Hepatocyte (in vitro differentiated cells): ENCODE results near the gene ARHGAP22. TPM values are rescaled to one million over a fixed set of nuclear protein-coding genes. Genes with fewer than 3 reads are reported as not detected.

Source experiments
- DNase-seq: peaks from one replicate; pipeline ENCODE4 v3.0.0-alpha.2; 2016; ENCODE audit warnings: low spot score
- H2AFZ ChIP-seq: fragments of 200-600 bp; sonication (generic); 2 replicates; pipeline ENCODE4 v1.6.0; 2016; ENCODE audit warnings: antibody characterized with exemption, mild to moderate bottlenecking
- H3K27ac ChIP-seq: fragments of 200-600 bp; sonication (generic); 2 replicates; pipeline ENCODE4 v1.5.1; 2016; ENCODE audit warnings: mild to moderate bottlenecking
- H3K27me3 ChIP-seq: fragments of 200-600 bp; sonication (generic); 2 replicates; pipeline ENCODE4 v1.6.1; 2016
- H3K36me3 ChIP-seq: fragments of 200-600 bp; sonication (generic); replicated peaks from 2 replicates; pipeline ENCODE4 v1.5.1; 2016; ENCODE audit warnings: low read depth; ENCODE audit not compliant: insufficient read depth
- H3K4me1 ChIP-seq: fragments of 200-600 bp; sonication (generic); 2 replicates; pipeline ENCODE4 v1.5.1; 2016; ENCODE audit warnings: mild to moderate bottlenecking, moderate library complexity; ENCODE audit not compliant: insufficient read depth
- H3K4me2 ChIP-seq: fragments of 200-600 bp; sonication (generic); 2 replicates; pipeline ENCODE4 v1.6.0; 2016
- H3K4me3 ChIP-seq: fragments of 200-600 bp; sonication (generic); 2 replicates; pipeline ENCODE4 v1.5.1; 2016; ENCODE audit warnings: mild to moderate bottlenecking
- H3K79me2 ChIP-seq: fragments of 200-600 bp; sonication (generic); 2 replicates; pipeline ENCODE4 v1.6.0; 2017; ENCODE audit warnings: mild to moderate bottlenecking
- H3K9me2 ChIP-seq: fragments of 200-600 bp; sonication (generic); replicated peaks from 2 replicates; pipeline ENCODE4 v1.6.0; 2017; ENCODE audit warnings: mild to moderate bottlenecking; ENCODE audit not compliant: insufficient read depth
- H3K9me3 ChIP-seq: fragments of 200-600 bp; sonication (generic); 2 replicates; pipeline ENCODE4 v1.5.1; 2016; ENCODE audit warnings: low read depth, mild to moderate bottlenecking
- H4K20me1 ChIP-seq: fragments of 200-600 bp; sonication (generic); 2 replicates; pipeline ENCODE4 v1.6.0; 2016; ENCODE audit warnings: mild to moderate bottlenecking; ENCODE audit not compliant: insufficient read depth, poor library complexity, severe bottlenecking
- EZH2 ChIP-seq: fragments of 200-600 bp; sonication (generic); IDR thresholded peaks from 2 replicates; pipeline ENCODE4 v1.6.1; 2016; ENCODE audit warnings: antibody characterized with exemption, mild to moderate bottlenecking, borderline replicate concordance
- EZH2phosphoT487 ChIP-seq: fragments of 200-600 bp; sonication (generic); IDR thresholded peaks from one replicate; pipeline ENCODE4 v1.6.1; 2018; ENCODE audit warnings: antibody characterized with exemption, mild to moderate bottlenecking, low read depth, moderate library complexity; ENCODE audit not compliant: unreplicated experiment, severe bottlenecking
- WGBS: methylation state at CpG from one replicate; pipeline ENCODE4 v1.1.6; 2016; ENCODE audit warnings: low lambda C conversion rate; ENCODE audit errors: missing lambda C conversion rate; 5-methylcytosine and 5-hydroxymethylcytosine counted together
- polyA plus RNA-seq: library from polyadenylated mRNA; unstranded; fragments of >200 nt; fragmentation: Nextera tagmentation; extraction: Ambion mirVana; gene quantifications from 2 replicates; pipeline ENCODE4 v1.2.1, GENCODE V29; 2016
- total RNA-seq: library from RNA; depleted of rRNA; stranded (reverse); fragments of >200 nt; gene quantifications from 2 replicates; pipeline ENCODE4 v1.2.3, GENCODE V29; 2014
- TF ChIP-seq, protein P1 (sequence below): fragments of 200-600 bp; sonication (generic); IDR thresholded peaks from 2 replicates; pipeline ENCODE4 v1.5.1; 2016; ENCODE audit warnings: antibody characterized with exemption, mild to moderate bottlenecking; ENCODE audit not compliant: poor library complexity

The ARHGAP22 gene
- total and polyA plus RNA-seq, 2 experiments from 2014 or later: 1.7 to 1.8 TPM

DNA sequence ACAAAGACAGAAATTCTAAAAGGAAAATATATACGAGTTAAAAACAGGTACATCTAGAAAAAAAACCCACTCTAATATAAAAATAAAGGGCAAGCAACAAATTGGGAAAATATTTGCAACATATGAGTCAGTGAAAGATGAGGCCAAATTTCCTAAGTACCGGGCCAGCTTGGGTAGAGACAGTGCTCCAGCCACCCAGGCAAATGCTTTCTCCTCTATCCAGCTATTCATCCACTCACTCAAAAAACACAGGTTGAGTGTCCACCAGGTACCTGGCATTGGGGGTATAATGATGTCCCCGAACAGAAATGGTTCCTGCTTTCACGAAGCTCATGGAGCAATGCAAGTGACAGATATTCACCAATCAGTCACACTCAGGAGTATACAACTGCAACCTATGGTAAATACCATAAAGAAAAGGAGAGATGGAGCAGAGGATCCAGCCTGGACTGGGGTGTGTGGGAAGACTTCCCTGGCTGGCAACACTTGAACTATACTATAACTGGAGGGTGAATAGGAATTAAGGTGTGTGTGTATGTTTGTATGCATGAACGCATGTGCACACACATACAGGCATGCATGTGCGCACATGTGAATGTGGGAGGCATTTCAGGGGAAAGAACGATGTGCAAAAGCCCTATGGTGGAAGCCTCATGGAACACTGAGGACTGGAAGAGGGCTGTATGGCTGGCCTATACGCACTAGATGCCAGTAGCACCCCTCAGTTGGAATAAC lies 2.3 kb downstream of the ARHGAP22 start:
- H3K27me3 ChIP-seq: peaks cover 21% of the 10 kb centered on the region

DNA sequence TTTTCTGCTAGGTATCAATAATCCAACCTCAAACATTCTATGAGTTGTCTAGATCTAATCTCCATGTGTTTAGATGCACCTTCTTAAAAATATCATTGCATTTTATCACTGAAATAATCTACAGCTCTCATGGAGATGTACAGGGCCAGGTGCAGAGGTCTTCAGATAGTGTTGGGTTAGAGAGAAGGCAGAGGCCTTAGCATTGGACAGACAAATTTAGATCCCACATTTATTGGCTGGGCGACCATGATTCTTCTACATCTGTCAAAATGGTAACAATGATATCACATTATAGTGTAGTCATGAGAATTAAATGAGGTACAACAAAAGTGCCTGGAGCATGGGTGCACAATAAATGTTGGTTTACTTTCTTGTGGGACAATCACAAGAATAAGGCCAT lies 3.1 kb downstream of the ARHGAP22 start:
- no peak for DNase-seq
- TF ChIP-seq EZH2phosphoT487 (no peak), EZH2 (no peak)
- TF ChIP-seq, protein P1, sequence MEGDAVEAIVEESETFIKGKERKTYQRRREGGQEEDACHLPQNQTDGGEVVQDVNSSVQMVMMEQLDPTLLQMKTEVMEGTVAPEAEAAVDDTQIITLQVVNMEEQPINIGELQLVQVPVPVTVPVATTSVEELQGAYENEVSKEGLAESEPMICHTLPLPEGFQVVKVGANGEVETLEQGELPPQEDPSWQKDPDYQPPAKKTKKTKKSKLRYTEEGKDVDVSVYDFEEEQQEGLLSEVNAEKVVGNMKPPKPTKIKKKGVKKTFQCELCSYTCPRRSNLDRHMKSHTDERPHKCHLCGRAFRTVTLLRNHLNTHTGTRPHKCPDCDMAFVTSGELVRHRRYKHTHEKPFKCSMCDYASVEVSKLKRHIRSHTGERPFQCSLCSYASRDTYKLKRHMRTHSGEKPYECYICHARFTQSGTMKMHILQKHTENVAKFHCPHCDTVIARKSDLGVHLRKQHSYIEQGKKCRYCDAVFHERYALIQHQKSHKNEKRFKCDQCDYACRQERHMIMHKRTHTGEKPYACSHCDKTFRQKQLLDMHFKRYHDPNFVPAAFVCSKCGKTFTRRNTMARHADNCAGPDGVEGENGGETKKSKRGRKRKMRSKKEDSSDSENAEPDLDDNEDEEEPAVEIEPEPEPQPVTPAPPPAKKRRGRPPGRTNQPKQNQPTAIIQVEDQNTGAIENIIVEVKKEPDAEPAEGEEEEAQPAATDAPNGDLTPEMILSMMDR: no peak
- H3K27ac ChIP-seq: no peak overlapping the region
- no peaks in the 10 kb centered on the region for H3K79me2 ChIP-seq
- no peaks in the 10 kb centered on the region for H3K9me3 ChIP-seq
- H3K36me3 ChIP-seq: no peaks in the 10 kb centered on the region
- no peaks in the 10 kb centered on the region for H3K9me2 ChIP-seq
- peaks cover 3% of the 10 kb centered on the region for H3K4me1 ChIP-seq
- no peak overlapping the region for H3K4me2 ChIP-seq
- peaks cover 21% of the 10 kb centered on the region for H3K27me3 ChIP-seq
- no peak overlapping the region for H3K4me3 ChIP-seq
- no peaks in the 10 kb centered on the region for H4K20me1 ChIP-seq
- WGBS: 91% methylated on average over 1 of the region's 1 CpG
- H2AFZ ChIP-seq: no peak overlapping the region

More for the DNA sequence above, 2.3 kb downstream of the ARHGAP22 start:
- DNase-seq: no peak
- no peaks in the 10 kb centered on the region for H3K9me3 ChIP-seq
- no peaks in the 10 kb centered on the region for H3K9me2 ChIP-seq
- H3K4me1 ChIP-seq: peaks cover 3% of the 10 kb centered on the region
- no peaks in the 10 kb centered on the region for H3K36me3 ChIP-seq
- WGBS: 94% methylated on average over 8 of the region's 8 CpGs
- H3K4me2 ChIP-seq: no peak overlapping the region
- H3K79me2 ChIP-seq: no peaks in the 10 kb centered on the region
- H3K4me3 ChIP-seq: no peak overlapping the region
- no peak overlapping the region for H3K27ac ChIP-seq
- no peaks in the 10 kb centered on the region for H4K20me1 ChIP-seq
- TF ChIP-seq EZH2phosphoT487 (no peak), EZH2 (no peak)
- TF ChIP-seq, protein P1: no peak
- H2AFZ ChIP-seq: no peak overlapping the region

DNA sequence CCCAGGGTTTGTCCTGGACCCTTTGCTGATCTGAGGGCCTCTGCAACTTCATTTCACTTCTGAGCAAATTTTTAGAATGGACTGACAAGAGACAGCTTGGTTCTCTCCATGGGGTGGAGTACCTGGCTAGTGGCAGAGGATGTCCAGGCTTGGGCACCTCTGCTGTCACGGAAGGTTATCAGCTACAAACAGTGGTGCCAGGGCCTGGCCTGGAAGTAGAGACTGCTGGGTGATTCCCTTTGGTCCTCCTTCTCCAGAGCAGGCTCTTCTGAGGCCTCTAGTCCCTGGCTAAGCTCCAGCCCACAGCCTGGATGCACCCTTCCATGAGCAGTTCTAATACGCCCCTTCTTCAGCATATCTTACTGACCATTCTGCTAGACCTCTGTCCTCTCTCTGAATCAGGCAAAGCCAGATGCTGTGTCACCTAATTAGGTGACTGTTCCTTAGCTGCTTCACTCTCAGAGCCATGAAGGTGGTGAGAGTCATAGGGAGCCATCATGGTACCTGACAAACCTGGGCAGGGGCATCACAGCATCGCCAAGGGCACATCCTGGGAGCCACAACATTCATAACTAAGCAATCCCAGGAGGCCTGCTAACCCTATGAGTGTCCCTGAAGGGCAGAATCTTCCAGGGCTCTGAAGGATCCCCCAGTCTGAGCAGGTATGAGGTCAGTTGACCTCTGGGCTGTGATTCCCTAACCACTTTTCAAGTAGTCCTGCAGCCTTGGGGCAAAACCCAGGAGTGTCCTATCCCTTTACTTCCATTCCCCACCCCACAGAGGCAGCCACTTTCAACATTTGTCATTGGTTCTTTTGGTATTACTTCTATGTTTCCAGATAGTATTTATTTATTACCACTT lies 4.0 kb downstream of the ARHGAP22 start:
- H3K4me2 ChIP-seq: no peak overlapping the region
- WGBS: 95% methylated on average over 3 of the region's 3 CpGs
- no peaks in the 10 kb centered on the region for H3K9me3 ChIP-seq
- H3K79me2 ChIP-seq: no peaks in the 10 kb centered on the region
- H3K9me2 ChIP-seq: no peaks in the 10 kb centered on the region
- peaks cover 3% of the 10 kb centered on the region for H3K4me1 ChIP-seq
- H3K4me3 ChIP-seq: no peak overlapping the region
- H3K27me3 ChIP-seq: peaks cover 20% of the 10 kb centered on the region
- H3K27ac ChIP-seq: no peak overlapping the region
- no peaks in the 10 kb centered on the region for H3K36me3 ChIP-seq
- no peaks in the 10 kb centered on the region for H4K20me1 ChIP-seq
- no peak for DNase-seq
- H2AFZ ChIP-seq: no peak overlapping the region
- TF ChIP-seq EZH2 (no peak), EZH2phosphoT487 (no peak)
- TF ChIP-seq, protein P1: no peak
